ENCODE data around the gene CAST.

- TF ChIP-seq POLR2A (IDR thresholded peaks at IDR 0.05; ENCODE audit: low read length) (no peak), GATA1 (IDR thresholded peaks at IDR 0.05; ENCODE audit: low read depth, low read length) (no peak)
These were observed 37.6 kb upstream of the CAST start for GRCh38 chr5:96624596-96624995.

Data from erythroblast (primary cell).